ENCODE data around the gene PHKB. TPM values are rescaled to one million over a fixed set of nuclear protein-coding genes. Genes with fewer than 3 reads are reported as not detected.

PHKB gene
- total RNA-seq, 1 experiment from 2014 or later = 87.4 TPM

GRCh38 chr16:47627085-47627639 is 166.0 kb downstream of the PHKB start:
- H2AFZ ChIP-seq (ENCODE audit: low read length) = no peak overlapping the region
- H3K9ac ChIP-seq (ENCODE audit: low read length) = no peak overlapping the region
- no peak overlapping the region for H3K4me2 ChIP-seq (ENCODE audit: low read depth, low read length, poor library complexity, severe bottlenecking)
- no peaks in the 10 kb centered on the region for H3K27me3 ChIP-seq (ENCODE audit: low read length)
- no peaks in the 10 kb centered on the region for H3K9me3 ChIP-seq (ENCODE audit: low read length)
- peaks cover 8% of the 10 kb centered on the region for H3K4me1 ChIP-seq (ENCODE audit: low read length)
- DNase-seq = no peak
- H3K27ac ChIP-seq (ENCODE audit: low read length) = no peak overlapping the region
- no peak overlapping the region for H3K4me3 ChIP-seq (ENCODE audit: low read length)
- no peaks in the 10 kb centered on the region for H4K20me1 ChIP-seq (ENCODE audit: insufficient read depth, low read depth, low read length)
- no peaks in the 10 kb centered on the region for H3K36me3 ChIP-seq (ENCODE audit: insufficient read depth, low read length)
- H3K79me2 ChIP-seq (ENCODE audit: low read length) = no peaks in the 10 kb centered on the region
- no peaks in the 10 kb centered on the region for H3K9me2 ChIP-seq (replicated peaks; ENCODE audit: insufficient read depth, low read length)

- H3K36me3 ChIP-seq (ENCODE audit: insufficient read depth, low read length) = no peaks in the 10 kb centered on the region
- no peak overlapping the region for H2AFZ ChIP-seq (ENCODE audit: low read length)
- peaks cover 10% of the 10 kb centered on the region for H3K4me1 ChIP-seq (ENCODE audit: low read length)
- DNase-seq = no peak
- no peaks in the 10 kb centered on the region for H3K79me2 ChIP-seq (ENCODE audit: low read length)
- H3K9ac ChIP-seq (ENCODE audit: low read length) = no peak overlapping the region
- H3K27ac ChIP-seq (ENCODE audit: low read length) = no peak overlapping the region
- H3K9me2 ChIP-seq (replicated peaks; ENCODE audit: insufficient read depth, low read length) = no peaks in the 10 kb centered on the region
- no peaks in the 10 kb centered on the region for H3K27me3 ChIP-seq (ENCODE audit: low read length)
- H4K20me1 ChIP-seq (ENCODE audit: insufficient read depth, low read depth, low read length) = no peaks in the 10 kb centered on the region
- no peak overlapping the region for H3K4me3 ChIP-seq (ENCODE audit: low read length)
- no peaks in the 10 kb centered on the region for H3K9me3 ChIP-seq (ENCODE audit: low read length)
- H3K4me2 ChIP-seq (ENCODE audit: low read depth, low read length, poor library complexity, severe bottlenecking) = no peak overlapping the region
Observed at GRCh38 chr16:47627721-47628120, 166.6 kb downstream of the PHKB start.

- Histone ChIP-seq H3K4me3 (ENCODE audit: low read length) (no peak overlapping the region), H3K27me3 (ENCODE audit: low read length) (no peaks in the 10 kb centered on the region), H3K9ac (ENCODE audit: low read length) (no peak overlapping the region), H3K9me3 (ENCODE audit: low read length) (no peaks in the 10 kb centered on the region), H3K36me3 (ENCODE audit: insufficient read depth, low read length) (no peaks in the 10 kb centered on the region), H3K79me2 (ENCODE audit: low read length) (no peaks in the 10 kb centered on the region), H3K4me1 (ENCODE audit: low read length) (peaks cover 10% of the 10 kb centered on the region), H4K20me1 (ENCODE audit: insufficient read depth, low read depth, low read length) (no peaks in the 10 kb centered on the region), H3K9me2 (replicated peaks; ENCODE audit: insufficient read depth, low read length) (no peaks in the 10 kb centered on the region), H3K4me2 (ENCODE audit: low read depth, low read length, poor library complexity, severe bottlenecking) (no peak overlapping the region), H2AFZ (ENCODE audit: low read length) (no peak overlapping the region), H3K27ac (ENCODE audit: low read length) (no peak overlapping the region)
- no peak for DNase-seq
Observed at GRCh38 chr16:47631131-47631530, 170.0 kb downstream of the PHKB start.

GRCh38 chr16:47634126-47634525 is 173.0 kb downstream of the PHKB start:
- Histone ChIP-seq H3K36me3 (ENCODE audit: insufficient read depth, low read length) (no peaks in the 10 kb centered on the region), H3K9me2 (replicated peaks; ENCODE audit: insufficient read depth, low read length) (no peaks in the 10 kb centered on the region), H3K9ac (ENCODE audit: low read length) (no peak overlapping the region), H3K27ac (ENCODE audit: low read length) (no peak overlapping the region), H3K4me3 (ENCODE audit: low read length) (no peak overlapping the region), H3K9me3 (ENCODE audit: low read length) (no peaks in the 10 kb centered on the region), H3K27me3 (ENCODE audit: low read length) (no peaks in the 10 kb centered on the region), H3K79me2 (ENCODE audit: low read length) (no peaks in the 10 kb centered on the region), H3K4me1 (ENCODE audit: low read length) (peaks cover 10% of the 10 kb centered on the region), H3K4me2 (ENCODE audit: low read depth, low read length, poor library complexity, severe bottlenecking) (no peak overlapping the region), H4K20me1 (ENCODE audit: insufficient read depth, low read depth, low read length) (no peaks in the 10 kb centered on the region), H2AFZ (ENCODE audit: low read length) (no peak overlapping the region)
- DNase-seq = no peak

GRCh38 chr16:47634727-47635126 is 173.6 kb downstream of the PHKB start:
- Histone ChIP-seq H3K9me3 (ENCODE audit: low read length) (no peaks in the 10 kb centered on the region), H4K20me1 (ENCODE audit: insufficient read depth, low read depth, low read length) (no peaks in the 10 kb centered on the region), H3K4me2 (ENCODE audit: low read depth, low read length, poor library complexity, severe bottlenecking) (no peak overlapping the region), H3K9ac (ENCODE audit: low read length) (no peak overlapping the region), H2AFZ (ENCODE audit: low read length) (no peak overlapping the region), H3K27ac (ENCODE audit: low read length) (no peak overlapping the region), H3K36me3 (ENCODE audit: insufficient read depth, low read length) (no peaks in the 10 kb centered on the region), H3K9me2 (replicated peaks; ENCODE audit: insufficient read depth, low read length) (no peaks in the 10 kb centered on the region), H3K79me2 (ENCODE audit: low read length) (no peaks in the 10 kb centered on the region), H3K4me3 (ENCODE audit: low read length) (no peak overlapping the region), H3K4me1 (ENCODE audit: low read length) (peaks cover 10% of the 10 kb centered on the region), H3K27me3 (ENCODE audit: low read length) (no peaks in the 10 kb centered on the region)
- no peak for DNase-seq

- no peak overlapping the region for H2AFZ ChIP-seq (ENCODE audit: low read length)
- H3K9me2 ChIP-seq (replicated peaks; ENCODE audit: insufficient read depth, low read length) = no peaks in the 10 kb centered on the region
Observed at GRCh38 chr16:47636501-47637099, 175.5 kb downstream of the PHKB start.

GRCh38 chr16:47638175-47638574 is 177.0 kb downstream of the PHKB start:
- Histone ChIP-seq H3K4me2 (ENCODE audit: low read depth, low read length, poor library complexity, severe bottlenecking) (no peak overlapping the region), H3K27me3 (ENCODE audit: low read length) (no peaks in the 10 kb centered on the region), H3K79me2 (ENCODE audit: low read length) (no peaks in the 10 kb centered on the region), H3K27ac (ENCODE audit: low read length) (no peak overlapping the region), H2AFZ (ENCODE audit: low read length) (no peak overlapping the region), H3K9me2 (replicated peaks; ENCODE audit: insufficient read depth, low read length) (no peaks in the 10 kb centered on the region), H3K36me3 (ENCODE audit: insufficient read depth, low read length) (0 out of 2 replicates have a peak, but pooled peaks cover 3% of the 10 kb centered on the region), H3K9ac (ENCODE audit: low read length) (no peak overlapping the region), H3K9me3 (ENCODE audit: low read length) (no peaks in the 10 kb centered on the region), H3K4me1 (ENCODE audit: low read length) (no peaks in the 10 kb centered on the region), H4K20me1 (ENCODE audit: insufficient read depth, low read depth, low read length) (no peaks in the 10 kb centered on the region), H3K4me3 (ENCODE audit: low read length) (no peak overlapping the region)
- no peak for DNase-seq

More at GRCh38 chr16:47636501-47637099, 175.5 kb downstream of the PHKB start:
- Histone ChIP-seq H3K9me3 (ENCODE audit: low read length) (no peaks in the 10 kb centered on the region), H3K4me2 (ENCODE audit: low read depth, low read length, poor library complexity, severe bottlenecking) (no peak overlapping the region), H3K27ac (ENCODE audit: low read length) (no peak overlapping the region), H3K9ac (ENCODE audit: low read length) (no peak overlapping the region), H3K36me3 (ENCODE audit: insufficient read depth, low read length) (no peaks in the 10 kb centered on the region), H3K27me3 (ENCODE audit: low read length) (no peaks in the 10 kb centered on the region), H4K20me1 (ENCODE audit: insufficient read depth, low read depth, low read length) (no peaks in the 10 kb centered on the region), H3K79me2 (ENCODE audit: low read length) (no peaks in the 10 kb centered on the region), H3K4me1 (ENCODE audit: low read length) (peaks cover 10% of the 10 kb centered on the region), H3K4me3 (ENCODE audit: low read length) (no peak overlapping the region)
- no peak for DNase-seq

- no peaks in the 10 kb centered on the region for H3K9me3 ChIP-seq (ENCODE audit: low read length)
- H4K20me1 ChIP-seq (ENCODE audit: insufficient read depth, low read depth, low read length) = no peaks in the 10 kb centered on the region
- H3K27me3 ChIP-seq (ENCODE audit: low read length) = no peaks in the 10 kb centered on the region
- no peak overlapping the region for H3K9ac ChIP-seq (ENCODE audit: low read length)
- H3K27ac ChIP-seq (ENCODE audit: low read length) = no peak overlapping the region
- no peak overlapping the region for H3K4me2 ChIP-seq (ENCODE audit: low read depth, low read length, poor library complexity, severe bottlenecking)
- H3K36me3 ChIP-seq (ENCODE audit: insufficient read depth, low read length) = 0 out of 2 replicates have a peak, but pooled peaks cover 3% of the 10 kb centered on the region
- H2AFZ ChIP-seq (ENCODE audit: low read length) = no peak overlapping the region
- no peak for DNase-seq
- H3K4me1 ChIP-seq (ENCODE audit: low read length) = no peaks in the 10 kb centered on the region
- H3K79me2 ChIP-seq (ENCODE audit: low read length) = no peaks in the 10 kb centered on the region
- H3K9me2 ChIP-seq (replicated peaks; ENCODE audit: insufficient read depth, low read length) = no peaks in the 10 kb centered on the region
- no peak overlapping the region for H3K4me3 ChIP-seq (ENCODE audit: low read length)
Observed at GRCh38 chr16:47640661-47641060, 179.5 kb downstream of the PHKB start.

Measured in Karpas-422 (cell line).